ENCODE data around the gene SC5D. TPM values are rescaled to one million over a fixed set of nuclear protein-coding genes. Genes with fewer than 3 reads are reported as not detected.

SC5D gene
- total RNA-seq, 6 experiments from 2014 or later: 17.8 to 24.9 (median 22.8) TPM

DNA sequence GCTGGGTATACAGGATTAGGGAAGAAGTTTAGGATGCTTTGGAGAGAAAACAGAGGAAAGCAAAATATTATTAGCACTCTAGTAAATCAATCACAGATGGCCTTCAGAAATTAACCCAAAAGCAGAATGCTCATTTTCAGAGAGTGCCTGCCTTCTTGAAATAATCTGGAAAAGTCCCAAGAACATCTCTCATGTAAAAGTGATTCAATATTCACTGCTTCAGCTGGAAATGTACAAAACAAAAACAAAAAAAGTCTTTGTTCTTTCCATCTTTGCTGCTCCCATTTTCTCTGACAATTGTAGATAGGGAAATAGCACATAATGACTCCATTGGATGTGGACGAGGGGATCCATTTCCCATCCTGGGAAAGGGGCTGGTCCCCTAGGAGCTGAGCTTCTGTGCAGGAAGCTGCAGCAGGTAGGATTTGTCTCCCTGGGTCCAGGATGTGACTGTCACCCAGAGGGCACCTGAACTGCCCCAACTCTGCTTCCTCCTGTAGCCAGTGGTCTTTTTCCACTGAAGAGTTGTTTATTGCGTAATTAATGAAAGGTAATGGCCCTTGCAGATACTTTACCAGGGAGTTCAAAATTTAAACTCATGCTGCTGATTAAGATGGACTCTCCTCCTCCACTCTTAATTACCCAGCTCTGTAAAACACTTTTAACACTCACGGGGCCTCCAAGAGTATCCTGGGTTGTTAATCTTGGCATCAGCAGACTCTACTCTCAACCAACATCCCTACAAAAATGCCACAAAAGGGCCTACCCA, 57.9 kb downstream of the SC5D start:
- H3K9me3 Mint-ChIP-seq: no peaks in the 10 kb centered on the region
- no peak for DNase-seq
- TF ChIP-seq, protein P1, sequence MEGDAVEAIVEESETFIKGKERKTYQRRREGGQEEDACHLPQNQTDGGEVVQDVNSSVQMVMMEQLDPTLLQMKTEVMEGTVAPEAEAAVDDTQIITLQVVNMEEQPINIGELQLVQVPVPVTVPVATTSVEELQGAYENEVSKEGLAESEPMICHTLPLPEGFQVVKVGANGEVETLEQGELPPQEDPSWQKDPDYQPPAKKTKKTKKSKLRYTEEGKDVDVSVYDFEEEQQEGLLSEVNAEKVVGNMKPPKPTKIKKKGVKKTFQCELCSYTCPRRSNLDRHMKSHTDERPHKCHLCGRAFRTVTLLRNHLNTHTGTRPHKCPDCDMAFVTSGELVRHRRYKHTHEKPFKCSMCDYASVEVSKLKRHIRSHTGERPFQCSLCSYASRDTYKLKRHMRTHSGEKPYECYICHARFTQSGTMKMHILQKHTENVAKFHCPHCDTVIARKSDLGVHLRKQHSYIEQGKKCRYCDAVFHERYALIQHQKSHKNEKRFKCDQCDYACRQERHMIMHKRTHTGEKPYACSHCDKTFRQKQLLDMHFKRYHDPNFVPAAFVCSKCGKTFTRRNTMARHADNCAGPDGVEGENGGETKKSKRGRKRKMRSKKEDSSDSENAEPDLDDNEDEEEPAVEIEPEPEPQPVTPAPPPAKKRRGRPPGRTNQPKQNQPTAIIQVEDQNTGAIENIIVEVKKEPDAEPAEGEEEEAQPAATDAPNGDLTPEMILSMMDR (IDR thresholded peaks at IDR 0.05): no peak
- no peaks in the 10 kb centered on the region for H3K4me1 Mint-ChIP-seq (ENCODE audit: low read depth)
- peaks cover 37% of the 10 kb centered on the region for H3K27me3 Mint-ChIP-seq (ENCODE audit: insufficient read depth)
- no peak overlapping the region for H3K27ac Mint-ChIP-seq
- no peak overlapping the region for H3K4me3 Mint-ChIP-seq
- H3K36me3 Mint-ChIP-seq (ENCODE audit: low read depth): no peaks in the 10 kb centered on the region

GRCh38 chr11:121351083-121351630, 58.6 kb downstream of the SC5D start:
- H3K9me3 Mint-ChIP-seq: no peaks in the 10 kb centered on the region
- TF ChIP-seq, protein P1 (IDR thresholded peaks at IDR 0.05): no peak
- no peaks in the 10 kb centered on the region for H3K36me3 Mint-ChIP-seq (ENCODE audit: low read depth)
- H3K27me3 Mint-ChIP-seq (ENCODE audit: insufficient read depth): peaks cover 36% of the 10 kb centered on the region
- no peak overlapping the region for H3K27ac Mint-ChIP-seq
- no peak overlapping the region for H3K4me3 Mint-ChIP-seq
- H3K4me1 Mint-ChIP-seq (ENCODE audit: low read depth): no peaks in the 10 kb centered on the region
- DNase-seq: no peak

DNA sequence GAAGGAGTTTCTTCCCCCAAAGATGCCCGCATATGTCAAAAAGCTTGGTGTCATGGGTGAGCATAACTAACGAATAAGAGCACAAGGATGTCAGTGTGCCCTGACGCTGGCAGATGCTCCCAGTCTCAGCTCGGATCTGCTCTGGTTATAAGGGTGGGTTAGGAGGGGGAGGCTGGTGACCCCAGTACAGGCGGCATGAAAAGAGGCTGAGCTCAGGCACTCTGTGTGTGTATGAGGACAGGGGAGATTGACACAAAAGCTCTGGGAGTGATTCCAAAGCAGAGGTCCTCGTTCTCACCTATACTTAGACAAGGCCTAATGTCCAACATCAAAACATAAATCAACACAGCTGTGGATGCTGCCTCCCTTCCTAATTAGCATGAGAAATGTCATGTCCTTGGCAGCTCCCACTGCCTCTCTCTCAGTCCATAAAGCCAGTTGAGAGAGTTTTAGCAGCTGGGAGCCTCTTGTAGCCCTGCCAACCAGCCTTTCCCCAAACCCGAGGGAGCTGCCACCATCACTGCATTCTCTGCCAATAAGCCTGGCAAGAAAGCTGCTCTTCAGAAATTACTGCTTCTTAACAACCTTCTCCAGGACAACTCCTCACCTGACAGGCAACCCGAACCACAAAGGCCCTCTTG, 59.8 kb downstream of the SC5D start:
- no peak for DNase-seq
- H3K4me3 Mint-ChIP-seq: no peak overlapping the region
- peaks cover 37% of the 10 kb centered on the region for H3K27me3 Mint-ChIP-seq (ENCODE audit: insufficient read depth)
- TF ChIP-seq, protein P1 (IDR thresholded peaks at IDR 0.05): no peak
- H3K4me1 Mint-ChIP-seq (ENCODE audit: low read depth): no peaks in the 10 kb centered on the region
- no peak overlapping the region for H3K27ac Mint-ChIP-seq
- H3K36me3 Mint-ChIP-seq (ENCODE audit: low read depth): no peaks in the 10 kb centered on the region
- H3K9me3 Mint-ChIP-seq: no peaks in the 10 kb centered on the region

DNA sequence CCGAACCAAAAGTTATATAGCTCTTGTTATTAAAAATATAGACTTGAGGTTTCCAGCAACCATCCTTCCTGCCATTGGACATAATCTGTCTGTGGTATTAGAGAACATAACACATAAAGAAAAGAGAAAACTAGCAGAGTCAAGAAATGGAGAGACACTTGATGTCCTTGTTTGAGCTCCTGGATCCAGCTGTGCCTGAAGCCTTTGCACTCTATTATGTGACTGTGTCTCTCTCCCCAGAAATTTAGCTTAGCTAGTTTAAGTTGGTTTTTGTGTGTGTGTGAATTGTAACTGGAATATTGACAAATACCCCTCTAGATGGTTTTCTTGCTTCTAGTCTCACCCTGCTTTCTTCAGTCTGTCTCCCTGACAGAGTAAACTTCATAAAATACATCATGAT, 61.6 kb downstream of the SC5D start:
- no peak overlapping the region for H3K4me3 Mint-ChIP-seq

GRCh38 chr11:121356357-121356756, 63.8 kb downstream of the SC5D start:
- H3K4me1 Mint-ChIP-seq (ENCODE audit: low read depth): no peaks in the 10 kb centered on the region
- no peaks in the 10 kb centered on the region for H3K36me3 Mint-ChIP-seq (ENCODE audit: low read depth)
- DNase-seq: no peak
- H3K9me3 Mint-ChIP-seq: no peaks in the 10 kb centered on the region
- H3K27ac Mint-ChIP-seq: no peak overlapping the region
- H3K27me3 Mint-ChIP-seq (ENCODE audit: insufficient read depth): peaks cover 39% of the 10 kb centered on the region
- no peak overlapping the region for H3K4me3 Mint-ChIP-seq
- TF ChIP-seq, protein P1 (IDR thresholded peaks at IDR 0.05): no peak

More for the DNA sequence above, 61.6 kb downstream of the SC5D start:
- Mint-ChIP-seq H3K36me3 (ENCODE audit: low read depth) (no peaks in the 10 kb centered on the region), H3K9me3 (no peaks in the 10 kb centered on the region), H3K4me1 (ENCODE audit: low read depth) (no peaks in the 10 kb centered on the region), H3K27ac (no peak overlapping the region), H3K27me3 (ENCODE audit: insufficient read depth) (peaks cover 39% of the 10 kb centered on the region)
- TF ChIP-seq, protein P1 (IDR thresholded peaks at IDR 0.05): no peak
- DNase-seq: no peak

Other genes with a start within 250 kb of the SC5D start
- gene TECTA, start 191.5 kb upstream of the SC5D start, total RNA-seq (2021; fragmentation: NEBNext Ultra II Directional; extraction: Animal tissue kit (Norgen Biotek cat#: 25700)): under 1 TPM; 0.11 to 0.40 (median 0.16) TPM
- gene SORL1, start 159.5 kb downstream of the SC5D start, total RNA-seq (2021; fragmentation: NEBNext Ultra II Directional; extraction: Animal tissue kit (Norgen Biotek cat#: 25700)): under 1 TPM; 0.19 to 0.48 (median 0.36) TPM

All from HFFc6 (cell line).